Esophagus squamous epithelium (tissue), 4 donors: ENCODE data around the gene NEDD8.

Experiments
- POLR2A ChIP-seq, 4 donors: fragments of 450-650 bp; IDR thresholded peaks; one replicate each; pipeline ENCODE4 v1.6.1; 2017; ENCODE audit warnings: antibody characterized with exemption in 4 of 4, mild to moderate bottlenecking in 4 of 4, moderate library complexity in 3 of 4
- TF ChIP-seq, protein P1 (sequence below), 6 experiments: fragments of 450-650 bp in 4 of 6; fragments of 200-600 bp in 2 of 6; sonication (generic) in 2 of 6; IDR thresholded peaks; one replicate each; pipeline ENCODE4 v1.5.1; 2016 to 2019; ENCODE audit warnings: antibody characterized with exemption in 6 of 6, mild to moderate bottlenecking in 4 of 6, moderate library complexity in 4 of 6

DNA sequence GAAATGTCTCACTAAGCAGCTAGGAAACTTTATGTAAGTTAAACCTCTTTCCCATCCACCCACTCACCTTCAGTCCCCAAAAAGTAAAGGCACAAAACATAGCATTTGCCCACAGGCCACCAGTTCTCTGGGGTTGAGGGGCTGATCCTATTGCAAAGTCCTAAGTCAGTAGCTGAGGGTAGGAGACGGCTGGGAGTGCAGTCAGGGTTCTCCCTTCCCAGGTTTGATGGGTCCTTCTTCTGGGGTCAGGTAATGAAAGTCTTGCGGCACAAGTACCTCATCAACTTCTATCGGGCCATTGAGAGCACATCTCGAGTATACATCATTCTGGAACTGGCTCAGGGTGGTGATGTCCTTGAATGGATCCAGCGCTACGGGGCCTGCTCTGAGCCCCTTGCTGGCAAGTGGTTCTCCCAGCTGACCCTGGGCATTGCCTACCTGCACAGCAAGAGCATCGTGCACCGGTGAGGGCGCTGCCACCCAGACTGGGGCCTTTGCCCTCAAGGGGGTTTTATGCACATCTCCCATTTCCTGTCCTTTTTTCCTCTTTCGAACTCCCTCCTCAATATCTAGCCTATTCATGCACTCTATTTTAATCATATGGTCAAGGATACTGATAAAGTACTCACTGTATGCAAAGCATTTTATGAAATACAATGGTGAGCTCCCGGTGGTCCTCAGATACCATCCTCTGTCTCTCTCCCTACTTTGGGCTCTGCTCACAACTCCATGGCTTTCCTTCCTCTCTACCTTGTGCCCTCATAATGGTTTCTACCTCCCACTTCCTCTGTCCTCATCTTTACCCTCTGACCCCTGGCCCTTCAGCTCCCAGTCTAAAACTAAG lies 25.7 kb downstream of the NEDD8 start:
- TF ChIP-seq, protein P1, sequence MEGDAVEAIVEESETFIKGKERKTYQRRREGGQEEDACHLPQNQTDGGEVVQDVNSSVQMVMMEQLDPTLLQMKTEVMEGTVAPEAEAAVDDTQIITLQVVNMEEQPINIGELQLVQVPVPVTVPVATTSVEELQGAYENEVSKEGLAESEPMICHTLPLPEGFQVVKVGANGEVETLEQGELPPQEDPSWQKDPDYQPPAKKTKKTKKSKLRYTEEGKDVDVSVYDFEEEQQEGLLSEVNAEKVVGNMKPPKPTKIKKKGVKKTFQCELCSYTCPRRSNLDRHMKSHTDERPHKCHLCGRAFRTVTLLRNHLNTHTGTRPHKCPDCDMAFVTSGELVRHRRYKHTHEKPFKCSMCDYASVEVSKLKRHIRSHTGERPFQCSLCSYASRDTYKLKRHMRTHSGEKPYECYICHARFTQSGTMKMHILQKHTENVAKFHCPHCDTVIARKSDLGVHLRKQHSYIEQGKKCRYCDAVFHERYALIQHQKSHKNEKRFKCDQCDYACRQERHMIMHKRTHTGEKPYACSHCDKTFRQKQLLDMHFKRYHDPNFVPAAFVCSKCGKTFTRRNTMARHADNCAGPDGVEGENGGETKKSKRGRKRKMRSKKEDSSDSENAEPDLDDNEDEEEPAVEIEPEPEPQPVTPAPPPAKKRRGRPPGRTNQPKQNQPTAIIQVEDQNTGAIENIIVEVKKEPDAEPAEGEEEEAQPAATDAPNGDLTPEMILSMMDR (IDR thresholded peaks at IDR 0.05): no peak
- TF ChIP-seq POLR2A (IDR thresholded peaks at IDR 0.05): no peak
